AG08395 (cell line): ENCODE results near the gene SSR2.
A peak's percentile ranks its signal among the peaks of the same experiment; 100 is the strongest.
"Not testable (repeated sequence)": the region's sequence is repeated elsewhere in the genome, so short reads cannot be mapped to it uniquely, and the experiment has no call there.

ENCODE experiments used
- DNase-seq: peaks from one replicate; pipeline ENCODE4 v3.0.0; 2012; ENCODE audit warnings: mixed read lengths, low spot score

SSR2 gene

DNA sequence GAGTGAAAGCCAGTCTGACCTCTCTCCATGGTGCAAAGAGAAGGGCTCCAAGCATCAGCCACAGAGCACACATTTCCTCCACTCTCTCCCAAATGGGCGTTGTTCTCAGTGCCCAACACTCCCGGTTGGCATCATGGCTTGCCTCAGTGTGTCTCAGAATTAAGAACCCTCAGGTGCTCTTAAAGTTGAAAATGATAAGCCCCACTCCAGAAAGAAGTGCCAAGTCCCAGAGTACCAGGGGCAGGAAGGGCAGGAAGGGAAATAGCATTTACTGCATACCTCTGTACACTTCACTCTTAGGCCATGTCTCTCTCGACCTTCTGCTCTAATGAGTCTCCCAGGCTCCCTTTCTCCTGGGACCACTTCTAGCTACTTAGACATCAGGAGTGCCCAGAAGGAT lies 27.2 kb downstream of the SSR2 start:
- no peak for DNase-seq

- no peak for DNase-seq
Observed at GRCh38 chr1:155990005-155990739, 30.6 kb downstream of the SSR2 start.

GRCh38 chr1:155989242-155990004 lies 31.3 kb downstream of the SSR2 start:
- DNase-seq = peak; percentile 78

DNA sequence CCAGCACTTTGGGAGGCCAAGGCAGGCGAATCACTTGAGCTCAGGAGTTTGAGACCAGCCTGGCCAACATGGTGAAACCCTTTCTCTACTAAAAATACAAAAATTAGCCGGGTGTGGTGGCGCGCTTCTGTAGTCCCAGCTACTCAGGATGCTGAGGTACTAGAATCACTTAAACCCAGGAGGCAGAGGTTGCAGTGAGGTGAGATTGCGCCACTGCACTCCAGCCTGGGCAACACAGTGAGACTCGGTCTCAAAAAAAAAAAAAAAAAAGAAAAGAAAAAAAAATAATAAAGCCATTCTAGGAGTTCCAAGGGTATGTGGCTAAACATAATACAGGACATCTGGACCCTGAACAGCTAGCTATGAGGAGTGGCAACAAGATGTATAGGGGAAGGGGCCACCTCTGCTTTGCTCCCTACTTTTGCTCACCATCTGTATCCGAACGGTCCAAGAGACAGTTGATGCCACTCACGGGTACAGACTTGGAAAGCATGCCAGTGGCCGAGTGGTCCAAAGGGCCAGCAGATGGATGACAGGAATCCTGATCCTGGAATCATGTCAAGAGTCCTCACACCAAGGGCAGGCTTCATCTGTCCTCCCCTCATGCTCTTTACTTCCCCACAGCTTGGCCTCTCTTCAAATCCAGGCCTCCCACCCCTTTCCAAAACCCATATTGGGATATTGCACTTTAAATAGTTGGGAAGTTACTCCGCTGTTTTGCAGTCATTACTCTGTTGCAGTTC lies 35.7 kb downstream of the SSR2 start:
- DNase-seq = not testable (repeated sequence)

DNA sequence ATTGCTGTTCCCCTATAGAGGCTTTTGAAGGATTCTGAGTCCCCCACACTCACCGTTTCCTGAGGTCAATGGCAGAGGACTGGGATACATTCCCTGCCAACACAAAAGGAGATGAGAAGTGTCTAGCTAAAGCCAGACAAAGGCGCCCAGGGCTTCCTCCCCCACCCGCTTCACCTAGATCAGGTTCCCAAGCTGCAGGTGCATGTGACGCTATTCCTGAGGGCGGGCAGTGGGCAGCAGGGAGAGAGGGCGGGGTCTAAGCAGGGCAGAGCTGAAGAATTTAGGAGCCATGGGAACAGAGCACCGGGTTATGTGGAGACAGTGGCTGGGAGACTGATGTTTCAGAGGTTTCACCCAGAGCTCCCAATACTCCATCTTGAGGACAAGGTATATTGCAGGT lies 36.4 kb downstream of the SSR2 start:
- no peak for DNase-seq

- peak; percentile 89 for DNase-seq
Observed at GRCh38 chr1:155983191-155984024, 37.3 kb downstream of the SSR2 start.

- no peak for DNase-seq
Observed at GRCh38 chr1:155982106-155982505, 38.6 kb downstream of the SSR2 start.

DNA sequence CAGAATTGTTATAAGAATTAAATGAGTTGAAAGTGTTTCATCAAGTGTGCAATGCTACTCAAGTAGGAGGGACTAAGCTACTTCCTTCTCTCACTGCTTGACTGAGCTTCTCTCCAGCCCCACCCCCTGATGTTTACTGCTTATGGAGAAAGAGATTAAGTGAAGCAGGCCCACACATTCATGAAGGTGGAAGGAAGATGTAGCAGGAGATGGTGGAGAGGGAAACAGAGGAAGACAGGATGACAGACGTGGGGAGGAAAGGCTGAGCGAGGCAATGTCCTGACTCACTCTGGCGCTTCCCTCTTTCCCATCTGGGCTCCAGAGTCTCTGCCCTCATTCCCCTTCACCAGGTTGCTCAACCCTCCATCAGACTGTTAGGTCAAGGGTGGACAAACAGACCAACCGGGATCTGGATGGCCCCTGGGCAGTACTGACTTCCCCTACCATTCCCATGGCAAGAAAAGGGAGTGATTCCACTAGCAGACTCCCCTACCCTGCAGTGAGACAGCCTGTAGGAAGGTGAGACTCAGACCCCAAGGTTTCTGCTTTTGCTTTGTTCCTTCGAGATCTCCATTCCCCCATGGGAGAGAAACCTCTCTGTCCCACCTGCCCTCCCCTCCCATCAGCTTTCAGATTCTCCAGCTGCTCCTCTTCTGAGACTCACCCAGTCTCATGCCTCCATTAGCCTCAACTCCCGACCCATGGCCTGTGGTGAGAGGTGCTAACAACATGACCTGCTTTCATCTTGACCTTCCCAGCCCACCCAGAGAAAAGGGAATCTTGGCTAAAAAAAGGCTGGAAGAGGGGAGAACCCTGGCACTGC lies 39.3 kb downstream of the SSR2 start:
- peak; percentile 72 for DNase-seq

- DNase-seq = no peak
Observed at GRCh38 chr1:155979597-155980343, 41.0 kb downstream of the SSR2 start.

DNA sequence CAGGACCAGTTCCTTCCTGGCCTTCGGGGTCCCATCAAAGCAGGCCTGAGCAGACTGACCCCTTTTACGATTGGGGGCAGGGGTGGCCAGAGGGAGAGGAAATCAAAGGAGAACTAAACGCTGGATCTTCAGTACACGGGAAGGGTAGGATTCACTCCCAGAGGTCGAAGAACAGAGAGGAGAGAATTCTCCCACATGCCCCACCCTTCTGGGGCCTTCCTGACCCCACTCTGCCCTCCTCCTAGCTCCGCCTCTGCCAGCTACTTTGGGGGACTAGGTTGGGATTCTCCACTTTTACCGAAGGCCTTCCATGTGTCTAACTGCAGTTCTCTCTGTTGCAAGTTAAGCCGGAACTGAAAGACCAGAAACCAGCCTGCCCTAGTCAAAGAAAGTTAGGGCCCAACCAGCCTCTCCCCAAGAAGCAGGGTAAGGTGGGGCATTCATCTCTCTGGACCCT lies 41.8 kb downstream of the SSR2 start:
- no peak for DNase-seq

GRCh38 chr1:155978325-155978972 lies 42.3 kb downstream of the SSR2 start, which contains the start of gene ARHGEF2:
ARHGEF2 (minus strand) TSS chr1:155978547; CDS start chr1:155978427, 120 bp downstream.
- peak; percentile 64 for DNase-seq

DNA sequence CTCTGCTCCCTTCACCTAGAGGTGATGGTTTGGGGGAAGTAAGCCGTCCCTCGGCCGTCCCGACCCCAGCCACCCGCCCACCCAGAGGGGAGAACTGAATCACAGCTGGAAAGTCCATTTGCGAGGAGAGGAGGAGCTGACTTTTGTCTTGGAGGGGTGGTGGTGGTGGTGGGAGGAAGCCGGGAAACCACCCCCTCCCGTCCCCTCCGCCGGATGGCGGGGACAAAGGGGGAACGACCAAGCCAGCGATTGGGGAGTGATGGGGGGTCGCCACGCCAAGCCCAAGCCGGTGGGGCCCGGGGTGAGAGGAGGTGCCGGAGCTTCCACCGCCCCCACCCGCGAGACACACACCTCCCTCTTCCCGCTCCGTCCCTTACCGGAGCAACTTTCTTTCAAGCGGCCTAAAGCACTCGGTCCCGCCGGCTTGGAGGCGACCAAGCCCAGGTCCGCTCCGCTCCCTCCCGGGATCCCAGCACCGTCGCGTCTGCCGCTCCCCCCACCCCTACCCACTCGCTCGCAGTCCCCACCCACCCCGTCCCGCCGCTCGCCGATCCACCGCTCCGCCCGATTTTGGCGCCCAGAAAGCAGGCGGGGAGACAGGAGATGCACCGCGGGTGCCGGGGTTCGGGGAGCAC lies 42.9 kb downstream of the SSR2 start:
- DNase-seq = no peak

DNA sequence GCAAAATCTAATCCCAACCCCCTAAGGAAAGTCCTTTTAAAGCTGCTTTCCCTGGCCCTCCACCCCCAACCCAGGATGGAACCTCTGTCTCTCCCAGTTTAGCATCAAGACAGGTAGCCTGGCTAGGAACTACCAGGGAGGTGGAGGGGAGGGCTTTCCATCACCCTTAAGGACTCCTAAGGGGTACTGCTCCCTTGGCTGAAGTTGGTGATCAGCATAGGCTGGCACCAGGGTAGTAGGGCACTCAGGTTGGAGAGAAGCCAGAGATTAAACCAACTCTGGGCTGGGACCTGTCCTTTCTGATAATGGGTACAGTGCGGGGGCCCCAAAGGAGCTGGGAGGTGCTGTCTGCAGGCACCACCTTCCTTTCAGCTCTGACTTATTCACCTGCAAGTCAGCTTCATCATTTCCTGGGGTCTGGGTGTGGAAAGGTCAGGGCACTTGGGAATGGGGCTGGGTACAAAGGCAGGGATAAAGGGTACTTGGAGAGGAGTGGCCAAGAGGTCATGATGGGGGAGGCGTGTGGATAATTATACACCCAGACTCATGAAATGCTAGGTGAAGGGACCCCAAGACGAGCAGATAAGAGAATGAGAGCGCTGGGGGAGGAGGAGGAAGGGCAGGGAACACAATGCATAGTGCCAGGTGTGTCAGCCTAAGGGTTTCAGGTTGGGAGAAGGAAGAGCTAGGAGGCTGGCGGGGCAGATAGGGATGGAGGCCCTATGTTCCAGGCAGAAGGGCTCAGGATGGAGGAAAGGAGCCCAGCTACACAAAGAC lies 43.6 kb downstream of the SSR2 start:
- no peak for DNase-seq

- DNase-seq = peak; percentile 68
Observed at GRCh38 chr1:155976062-155976912, 44.5 kb downstream of the SSR2 start.

GRCh38 chr1:155975375-155976061 lies 45.2 kb downstream of the SSR2 start:
- no peak for DNase-seq
